Measurements from ENCODE around the gene KRTAP3-3.

GRCh38 chr17:40980117-40980516 is 13.8 kb downstream of the KRTAP3-3 start:
- TF ChIP-seq CTCF (IDR thresholded peaks at IDR 0.05 in 4 of 5, conservative IDR thresholded peaks at IDR 0.05 in 1 of 5), result no peak
- TF ChIP-seq POLR2A (IDR thresholded peaks at IDR 0.05), result no peak

Measured in gastrocnemius medialis (tissue), 4 donors.